GM23338 (cell line): ENCODE data around the gene FLNC.

Source experiments
- CREB1 ChIP-seq: fragments of 250-450 bp; sonication (Bioruptor Pico); IDR thresholded peaks from 2 replicates; pipeline ENCODE4 v1.5.0; 2020; ENCODE audit warnings: low read depth, mild to moderate bottlenecking, moderate library complexity
- ETS1 ChIP-seq: IDR thresholded peaks from 2 replicates; pipeline ENCODE4 v1.6.1; 2016; ENCODE audit warnings: antibody characterized with exemption
- EZH2 ChIP-seq: fragments of 200-600 bp; sonication (generic); IDR thresholded peaks from one replicate; pipeline ENCODE4 v1.8.0; 2017; ENCODE audit warnings: antibody characterized with exemption, mild to moderate bottlenecking, low read depth; ENCODE audit not compliant: unreplicated experiment
- EZH2phosphoT487 ChIP-seq: fragments of 200-600 bp; sonication (generic); IDR thresholded peaks from one replicate; pipeline ENCODE4 v1.8.1; 2018; ENCODE audit warnings: antibody characterized with exemption; ENCODE audit not compliant: unreplicated experiment
- JUNB ChIP-seq: IDR thresholded peaks from one replicate; pipeline ENCODE4 v1.6.1; 2016; ENCODE audit warnings: antibody characterized with exemption; ENCODE audit not compliant: unreplicated experiment
- NANOG ChIP-seq: IDR thresholded peaks from 2 replicates; pipeline ENCODE4 v1.6.1; 2016; ENCODE audit warnings: antibody characterized with exemption, borderline replicate concordance
- POLR2AphosphoS5 ChIP-seq: IDR thresholded peaks from 2 replicates; pipeline ENCODE4 v1.6.1; 2016; ENCODE audit warnings: antibody characterized with exemption, low read depth
- STAT1 ChIP-seq: IDR thresholded peaks from one replicate; pipeline ENCODE4 v1.6.1; 2016; ENCODE audit warnings: antibody characterized with exemption; ENCODE audit not compliant: unreplicated experiment
- ZNF331 ChIP-seq: fragments of 250-450 bp; sonication (Bioruptor Pico); IDR thresholded peaks from 2 replicates; pipeline ENCODE4 v1.5.0; 2020; ENCODE audit warnings: low read depth, mild to moderate bottlenecking, moderate library complexity
- TF ChIP-seq, protein P1 (sequence below), 2 experiments: fragments of 200-600 bp in 1 of 2; sonication (generic) in 1 of 2; conservative IDR thresholded peaks; 2 replicates each; pipeline versions ENCODE4 v1.5.1 to v1.6.1; 2016 to 2017; ENCODE audit warnings: antibody characterized with exemption in 2 of 2, low read depth in 2 of 2, mild to moderate bottlenecking in 2 of 2, moderate library complexity in 1 of 2
- TF ChIP-seq, protein P2 (sequence below): IDR thresholded peaks from one replicate; pipeline ENCODE4 v1.6.1; 2018; ENCODE audit warnings: antibody characterized with exemption; ENCODE audit not compliant: unreplicated experiment

DNA sequence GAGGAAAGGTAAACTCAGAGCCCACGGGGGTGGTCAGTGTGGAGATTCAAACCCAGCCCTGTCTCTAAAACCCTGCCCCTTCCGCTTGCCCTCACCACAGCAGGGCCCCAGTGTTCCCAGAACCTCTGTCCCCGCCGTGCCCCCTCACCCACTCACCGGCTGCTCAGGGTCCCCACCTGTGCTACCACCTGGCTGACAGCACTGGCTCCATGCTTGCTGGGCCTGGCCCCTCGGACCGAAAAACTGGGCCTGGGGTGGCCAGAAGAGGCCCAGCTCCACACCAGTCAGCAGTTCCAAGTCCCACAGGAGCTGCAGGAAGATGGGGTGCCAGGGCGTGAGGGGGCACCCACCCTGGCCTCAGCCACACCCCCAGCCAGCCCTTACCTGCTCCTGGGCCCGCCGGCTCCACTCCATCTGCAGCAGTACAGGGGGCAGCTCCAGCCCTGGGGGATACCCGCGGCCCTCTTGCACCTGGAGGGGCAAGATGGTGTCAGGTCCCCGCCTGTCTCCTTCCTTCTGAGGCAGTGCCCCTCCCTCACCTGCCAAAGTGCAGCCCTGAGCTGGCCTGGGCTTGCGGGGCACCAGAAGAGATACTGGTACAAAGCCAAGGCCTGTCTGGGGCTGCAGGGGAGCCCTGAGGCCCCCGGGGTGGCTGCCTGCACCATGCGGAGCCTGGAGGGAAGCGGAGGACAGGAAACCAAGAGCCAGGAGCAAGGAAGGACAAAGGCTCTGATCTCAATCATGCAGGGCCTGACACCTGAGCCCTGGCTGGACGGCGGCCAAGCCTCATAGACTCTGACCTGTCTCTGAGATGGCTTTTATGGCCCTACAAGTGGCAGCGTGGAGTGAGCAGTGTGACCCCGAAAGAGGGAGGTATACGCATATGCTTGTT, 44.2 kb downstream of the FLNC start:
- TF ChIP-seq, protein P1, sequence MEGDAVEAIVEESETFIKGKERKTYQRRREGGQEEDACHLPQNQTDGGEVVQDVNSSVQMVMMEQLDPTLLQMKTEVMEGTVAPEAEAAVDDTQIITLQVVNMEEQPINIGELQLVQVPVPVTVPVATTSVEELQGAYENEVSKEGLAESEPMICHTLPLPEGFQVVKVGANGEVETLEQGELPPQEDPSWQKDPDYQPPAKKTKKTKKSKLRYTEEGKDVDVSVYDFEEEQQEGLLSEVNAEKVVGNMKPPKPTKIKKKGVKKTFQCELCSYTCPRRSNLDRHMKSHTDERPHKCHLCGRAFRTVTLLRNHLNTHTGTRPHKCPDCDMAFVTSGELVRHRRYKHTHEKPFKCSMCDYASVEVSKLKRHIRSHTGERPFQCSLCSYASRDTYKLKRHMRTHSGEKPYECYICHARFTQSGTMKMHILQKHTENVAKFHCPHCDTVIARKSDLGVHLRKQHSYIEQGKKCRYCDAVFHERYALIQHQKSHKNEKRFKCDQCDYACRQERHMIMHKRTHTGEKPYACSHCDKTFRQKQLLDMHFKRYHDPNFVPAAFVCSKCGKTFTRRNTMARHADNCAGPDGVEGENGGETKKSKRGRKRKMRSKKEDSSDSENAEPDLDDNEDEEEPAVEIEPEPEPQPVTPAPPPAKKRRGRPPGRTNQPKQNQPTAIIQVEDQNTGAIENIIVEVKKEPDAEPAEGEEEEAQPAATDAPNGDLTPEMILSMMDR (conservative IDR thresholded peaks at IDR 0.05; ENCODE audit: low read depth in 2 of 2): no peak
- TF ChIP-seq JUNB (no peak), POLR2AphosphoS5 (no peak), ETS1 (no peak), EZH2 (no peak), ZNF331 (CRISPR knock-in tag) (no peak), NANOG (no peak), EZH2phosphoT487 (no peak), CREB1 (CRISPR knock-in tag) (no peak), STAT1 (no peak)
- TF ChIP-seq, protein P2, sequence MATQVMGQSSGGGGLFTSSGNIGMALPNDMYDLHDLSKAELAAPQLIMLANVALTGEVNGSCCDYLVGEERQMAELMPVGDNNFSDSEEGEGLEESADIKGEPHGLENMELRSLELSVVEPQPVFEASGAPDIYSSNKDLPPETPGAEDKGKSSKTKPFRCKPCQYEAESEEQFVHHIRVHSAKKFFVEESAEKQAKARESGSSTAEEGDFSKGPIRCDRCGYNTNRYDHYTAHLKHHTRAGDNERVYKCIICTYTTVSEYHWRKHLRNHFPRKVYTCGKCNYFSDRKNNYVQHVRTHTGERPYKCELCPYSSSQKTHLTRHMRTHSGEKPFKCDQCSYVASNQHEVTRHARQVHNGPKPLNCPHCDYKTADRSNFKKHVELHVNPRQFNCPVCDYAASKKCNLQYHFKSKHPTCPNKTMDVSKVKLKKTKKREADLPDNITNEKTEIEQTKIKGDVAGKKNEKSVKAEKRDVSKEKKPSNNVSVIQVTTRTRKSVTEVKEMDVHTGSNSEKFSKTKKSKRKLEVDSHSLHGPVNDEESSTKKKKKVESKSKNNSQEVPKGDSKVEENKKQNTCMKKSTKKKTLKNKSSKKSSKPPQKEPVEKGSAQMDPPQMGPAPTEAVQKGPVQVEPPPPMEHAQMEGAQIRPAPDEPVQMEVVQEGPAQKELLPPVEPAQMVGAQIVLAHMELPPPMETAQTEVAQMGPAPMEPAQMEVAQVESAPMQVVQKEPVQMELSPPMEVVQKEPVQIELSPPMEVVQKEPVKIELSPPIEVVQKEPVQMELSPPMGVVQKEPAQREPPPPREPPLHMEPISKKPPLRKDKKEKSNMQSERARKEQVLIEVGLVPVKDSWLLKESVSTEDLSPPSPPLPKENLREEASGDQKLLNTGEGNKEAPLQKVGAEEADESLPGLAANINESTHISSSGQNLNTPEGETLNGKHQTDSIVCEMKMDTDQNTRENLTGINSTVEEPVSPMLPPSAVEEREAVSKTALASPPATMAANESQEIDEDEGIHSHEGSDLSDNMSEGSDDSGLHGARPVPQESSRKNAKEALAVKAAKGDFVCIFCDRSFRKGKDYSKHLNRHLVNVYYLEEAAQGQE: no peak
